ENCODE results near the gene CNTNAP5. TPM values are rescaled to one million over a fixed set of nuclear protein-coding genes. Genes with fewer than 3 reads are reported as not detected.

The CNTNAP5 gene
- total RNA-seq, 1 experiment from 2014 or later: not detected

DNA sequence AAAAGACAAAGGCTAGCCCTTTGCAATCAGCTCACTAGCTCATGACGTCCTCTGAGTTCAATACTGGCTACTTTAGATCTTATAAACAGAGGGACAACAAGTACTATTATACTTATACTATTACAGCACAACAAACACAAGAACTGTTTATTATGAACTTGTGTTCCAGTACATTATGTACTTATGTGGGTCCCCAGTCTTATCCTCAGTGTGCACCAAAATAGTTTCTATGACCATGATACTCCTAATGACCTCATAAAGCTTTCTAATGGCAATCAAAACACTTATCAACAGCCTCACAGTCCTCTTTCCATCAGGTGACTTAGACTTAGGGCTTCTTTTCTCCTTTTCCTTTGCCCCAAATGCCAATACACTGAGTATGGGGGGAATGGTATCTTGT, 614.4 kb downstream of the CNTNAP5 start:
- TF ChIP-seq, protein P1, sequence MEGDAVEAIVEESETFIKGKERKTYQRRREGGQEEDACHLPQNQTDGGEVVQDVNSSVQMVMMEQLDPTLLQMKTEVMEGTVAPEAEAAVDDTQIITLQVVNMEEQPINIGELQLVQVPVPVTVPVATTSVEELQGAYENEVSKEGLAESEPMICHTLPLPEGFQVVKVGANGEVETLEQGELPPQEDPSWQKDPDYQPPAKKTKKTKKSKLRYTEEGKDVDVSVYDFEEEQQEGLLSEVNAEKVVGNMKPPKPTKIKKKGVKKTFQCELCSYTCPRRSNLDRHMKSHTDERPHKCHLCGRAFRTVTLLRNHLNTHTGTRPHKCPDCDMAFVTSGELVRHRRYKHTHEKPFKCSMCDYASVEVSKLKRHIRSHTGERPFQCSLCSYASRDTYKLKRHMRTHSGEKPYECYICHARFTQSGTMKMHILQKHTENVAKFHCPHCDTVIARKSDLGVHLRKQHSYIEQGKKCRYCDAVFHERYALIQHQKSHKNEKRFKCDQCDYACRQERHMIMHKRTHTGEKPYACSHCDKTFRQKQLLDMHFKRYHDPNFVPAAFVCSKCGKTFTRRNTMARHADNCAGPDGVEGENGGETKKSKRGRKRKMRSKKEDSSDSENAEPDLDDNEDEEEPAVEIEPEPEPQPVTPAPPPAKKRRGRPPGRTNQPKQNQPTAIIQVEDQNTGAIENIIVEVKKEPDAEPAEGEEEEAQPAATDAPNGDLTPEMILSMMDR (IDR thresholded peaks at IDR 0.05; ENCODE audit: unreplicated experiment): no peak
- CTCF ChIA-PET: interaction anchor here (0.6 kb wide), 1 partner anchor 10 kb away, joined by 9 read pairs; no protein-coding TSS in a partner anchor
- BruUV-seq (replicated peaks): no TSS peak
- Mint-ChIP-seq H3K27ac (ENCODE audit: unreplicated experiment) (no peak overlapping the region), H3K36me3 (ENCODE audit: insufficient read depth, unreplicated experiment) (no peaks in the 10 kb centered on the region), H3K27me3 (ENCODE audit: unreplicated experiment) (no peaks in the 10 kb centered on the region), H3K4me1 (ENCODE audit: low read depth, unreplicated experiment) (no peaks in the 10 kb centered on the region), H3K4me3 (ENCODE audit: low read depth, unreplicated experiment) (no peak overlapping the region), H3K9me3 (ENCODE audit: low read depth, unreplicated experiment) (peaks cover 8% of the 10 kb centered on the region)
- no peak for DNase-seq
- intact Hi-C loops (cut with micrococcal nuclease; ENCODE audit: unreplicated experiment): no loop called here

DNA sequence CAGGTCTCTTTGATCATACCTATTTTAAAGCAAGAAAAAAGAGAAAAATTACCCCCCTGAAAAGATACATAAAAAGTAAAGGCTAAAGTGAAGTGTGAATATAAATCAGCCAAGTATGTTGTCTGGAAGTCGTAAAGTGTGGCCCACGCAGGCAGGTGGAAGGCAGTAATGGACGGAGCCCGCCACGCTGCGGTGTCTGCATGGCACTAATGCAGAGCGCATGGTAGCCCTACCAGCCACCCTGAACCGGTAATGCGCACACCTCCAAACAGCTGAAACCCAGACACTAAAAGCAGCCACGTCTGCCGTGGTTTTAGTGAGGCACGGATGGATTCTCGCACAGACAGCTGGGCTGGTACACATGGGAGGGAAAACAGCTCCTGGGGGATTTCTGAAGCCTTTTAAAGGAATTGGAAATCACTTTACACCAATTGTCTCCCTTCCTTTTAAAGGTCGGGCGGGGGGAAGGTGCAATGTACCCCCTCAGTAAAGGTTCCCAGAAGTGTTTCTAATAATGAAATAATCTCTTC, 615.2 kb downstream of the CNTNAP5 start:
- Mint-ChIP-seq H3K4me3 (ENCODE audit: low read depth, unreplicated experiment) (no peak overlapping the region), H3K36me3 (ENCODE audit: insufficient read depth, unreplicated experiment) (no peaks in the 10 kb centered on the region), H3K9me3 (ENCODE audit: low read depth, unreplicated experiment) (peaks cover 8% of the 10 kb centered on the region), H3K4me1 (ENCODE audit: low read depth, unreplicated experiment) (no peaks in the 10 kb centered on the region), H3K27ac (ENCODE audit: unreplicated experiment) (no peak overlapping the region), H3K27me3 (ENCODE audit: unreplicated experiment) (no peaks in the 10 kb centered on the region)
- DNase-seq: no peak
- BruUV-seq (replicated peaks): no TSS peak
- intact Hi-C loops (cut with micrococcal nuclease; ENCODE audit: unreplicated experiment): no loop called here
- TF ChIP-seq, protein P1 (IDR thresholded peaks at IDR 0.05; ENCODE audit: unreplicated experiment): no peak
- CTCF ChIA-PET: interaction anchor here (0.6 kb wide), 1 partner anchor 10 kb away, joined by 9 read pairs; no protein-coding TSS in a partner anchor

DNA sequence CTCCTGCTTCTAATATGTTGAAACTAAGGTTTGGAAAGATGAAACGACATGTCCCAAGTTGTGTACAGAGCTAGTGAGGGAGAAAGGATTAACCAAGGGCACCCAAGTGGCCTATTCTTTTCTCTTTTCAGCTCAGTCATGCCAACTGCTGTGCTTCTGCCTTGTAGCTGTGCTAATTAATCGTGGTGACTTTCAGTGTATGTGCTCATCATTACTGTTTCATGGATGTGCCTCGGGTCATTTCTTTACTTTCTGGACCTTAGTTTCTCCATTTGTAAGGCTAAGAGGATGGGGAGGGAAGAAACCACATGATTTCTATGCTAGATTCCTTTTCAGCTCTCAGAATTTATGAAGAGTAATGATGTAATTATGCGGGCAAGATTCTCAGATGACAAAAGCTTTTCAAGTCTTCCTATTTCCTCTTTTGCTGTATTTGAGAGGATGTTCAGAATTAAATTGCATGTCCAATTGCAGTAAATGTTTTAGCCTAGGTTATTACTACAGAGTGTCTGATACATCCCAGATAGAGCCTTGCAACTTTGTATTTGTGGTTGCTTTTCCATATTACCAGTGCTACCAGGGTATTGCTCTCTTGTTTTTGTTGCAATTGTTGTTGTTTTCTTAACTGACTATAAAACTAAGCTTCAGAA, 621.2 kb downstream of the CNTNAP5 start:
- H3K4me3 Mint-ChIP-seq (ENCODE audit: low read depth, unreplicated experiment): no peak overlapping the region

DNA sequence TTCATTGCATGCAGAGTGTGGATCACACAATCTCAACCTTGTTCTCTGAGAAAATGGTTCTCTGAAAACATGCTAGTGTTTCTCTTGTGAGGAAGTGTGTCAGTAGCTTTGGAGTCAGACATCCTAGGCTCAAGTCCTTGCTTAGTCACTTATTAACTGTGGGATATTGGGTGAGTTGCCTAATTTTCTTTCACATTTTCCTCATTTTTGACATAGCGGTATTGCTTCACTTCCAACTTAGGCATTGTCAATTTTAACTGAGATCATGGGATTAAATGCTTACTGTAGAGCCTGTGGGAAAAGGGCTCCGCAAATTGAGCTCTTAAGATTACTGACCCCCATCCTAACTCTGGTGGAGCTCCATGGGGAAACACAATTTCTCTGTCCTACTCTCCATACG, 622.2 kb downstream of the CNTNAP5 start:
- Mint-ChIP-seq H3K4me1 (ENCODE audit: low read depth, unreplicated experiment) (no peaks in the 10 kb centered on the region), H3K4me3 (ENCODE audit: low read depth, unreplicated experiment) (no peak overlapping the region), H3K9me3 (ENCODE audit: low read depth, unreplicated experiment) (peaks cover 11% of the 10 kb centered on the region), H3K27ac (ENCODE audit: unreplicated experiment) (no peak overlapping the region), H3K27me3 (ENCODE audit: unreplicated experiment) (no peaks in the 10 kb centered on the region), H3K36me3 (ENCODE audit: insufficient read depth, unreplicated experiment) (no peaks in the 10 kb centered on the region)
- no peak for DNase-seq
- no TSS peak for BruUV-seq (replicated peaks)
- CTCF ChIA-PET: no interaction called here
- TF ChIP-seq, protein P1 (IDR thresholded peaks at IDR 0.05; ENCODE audit: unreplicated experiment): no peak
- intact Hi-C loops (cut with micrococcal nuclease; ENCODE audit: unreplicated experiment): no loop called here

More for the DNA sequence above, 621.2 kb downstream of the CNTNAP5 start:
- no TSS peak for BruUV-seq (replicated peaks)
- DNase-seq: no peak
- TF ChIP-seq, protein P1 (IDR thresholded peaks at IDR 0.05; ENCODE audit: unreplicated experiment): no peak
- no peaks in the 10 kb centered on the region for H3K36me3 Mint-ChIP-seq (ENCODE audit: insufficient read depth, unreplicated experiment)
- no peaks in the 10 kb centered on the region for H3K4me1 Mint-ChIP-seq (ENCODE audit: low read depth, unreplicated experiment)
- H3K27ac Mint-ChIP-seq (ENCODE audit: unreplicated experiment): no peak overlapping the region
- H3K9me3 Mint-ChIP-seq (ENCODE audit: low read depth, unreplicated experiment): peaks cover 9% of the 10 kb centered on the region
- H3K27me3 Mint-ChIP-seq (ENCODE audit: unreplicated experiment): no peaks in the 10 kb centered on the region
- CTCF ChIA-PET: no interaction called here
- intact Hi-C loops (cut with micrococcal nuclease; ENCODE audit: unreplicated experiment): no loop called here
